ENCODE results near the gene METTL4. TPM values are rescaled to one million over a fixed set of nuclear protein-coding genes. Genes with fewer than 3 reads are reported as not detected.

METTL4 gene
- total and polyA plus RNA-seq, 2 donors (not counting 3 experiments of a cell fraction or from before 2014, with no cell fraction given), result 8.3 to 17.4 TPM

- H3K36me3 ChIP-seq (ENCODE audit: control insufficient read depth in 2 of 2, extremely low read depth in 1 of 2, insufficient read depth in 2 of 2, low read length in 2 of 2), result no peaks in the 10 kb centered on the region
- H2AFZ ChIP-seq (ENCODE audit: low read depth, low read length), result no peak overlapping the region
- H3K9me3 ChIP-seq (replicated peaks; ENCODE audit: control insufficient read depth, insufficient read depth, low read length), result no peaks in the 10 kb centered on the region
- no peak overlapping the region for H3K4me2 ChIP-seq (ENCODE audit: insufficient read depth, low read length)
- no peak overlapping the region for H3K27ac ChIP-seq (ENCODE audit: insufficient read depth, low read depth, low read length)
- DNase-seq (ENCODE audit: low read depth, low spot score), result no peak
- no peak overlapping the region for H3K4me3 ChIP-seq (replicated peaks in 1 of 3; ENCODE audit: insufficient read depth in 1 of 3, low read depth in 1 of 3, low read length in 3 of 3)
- CTCF ChIA-PET, result no interaction called here
- no peak overlapping the region for H3K9ac ChIP-seq (replicated peaks; ENCODE audit: extremely low read depth, insufficient read depth, low read length)
- dilution Hi-C loops (cut with MboI; ENCODE audit: extremely low pct_ligation_motif_present, low sequenced_read_pairs), result no loop called here
- H3K79me2 ChIP-seq (ENCODE audit: control insufficient read depth, insufficient read depth, low read length), result no peaks in the 10 kb centered on the region
- TF ChIP-seq GATA2 (IDR thresholded peaks at IDR 0.05; ENCODE audit: insufficient read depth, insufficient read length, low read depth, low read length) (no peak), POLR2A (IDR thresholded peaks at IDR 0.05; ENCODE audit: low read depth, low read length) (no peak), POLR2AphosphoS5 (IDR thresholded peaks at IDR 0.05; ENCODE audit: insufficient read depth, low read depth, low read length) (no peak), JUN (IDR thresholded peaks at IDR 0.05; ENCODE audit: borderline replicate concordance, insufficient read depth, insufficient read length, low read depth) (no peak), EZH2 (IDR thresholded peaks at IDR 0.05; ENCODE audit: borderline replicate concordance, low read depth, low read length, severe bottlenecking) (no peak), FOS (IDR thresholded peaks at IDR 0.05; ENCODE audit: borderline replicate concordance, insufficient read depth, low read length) (no peak)
- POLR2A ChIA-PET, result no interaction called here
- no peaks in the 10 kb centered on the region for H4K20me1 ChIP-seq (replicated peaks; ENCODE audit: control insufficient read depth, extremely low read depth, insufficient read depth, low read length)
- no peaks in the 10 kb centered on the region for H3K27me3 ChIP-seq (ENCODE audit: control insufficient read depth in 2 of 2, insufficient read depth in 2 of 2, low read length in 2 of 2)
- no TSS peak for BruUV-seq (replicated peaks)
- no peak for FAIRE-seq
- H3K4me1 ChIP-seq (ENCODE audit: control insufficient read depth, extremely low read depth, insufficient read depth, low read length), result no peaks in the 10 kb centered on the region
- H3K9me1 ChIP-seq (replicated peaks; ENCODE audit: control insufficient read depth, extremely low read depth, insufficient read depth, low read length), result no peaks in the 10 kb centered on the region
- intact Hi-C loops (cut with micrococcal nuclease), result no loop called here
These were observed 68.9 kb downstream of the METTL4 start for GRCh38 chr18:2502394-2502793.

GRCh38 chr18:2497797-2498196, 73.5 kb downstream of the METTL4 start:
- ChIA-PET POLR2A (no interaction called here), CTCF (no interaction called here)
- no peak overlapping the region for H3K4me3 ChIP-seq (replicated peaks in 1 of 3; ENCODE audit: insufficient read depth in 1 of 3, low read depth in 1 of 3, low read length in 3 of 3)
- BruUV-seq (replicated peaks), result no TSS peak
- FAIRE-seq (no peak), DNase-seq (ENCODE audit: low read depth, low spot score) (no peak)
- H3K9ac ChIP-seq (replicated peaks; ENCODE audit: extremely low read depth, insufficient read depth, low read length), result no peak overlapping the region
- no peaks in the 10 kb centered on the region for H3K4me1 ChIP-seq (ENCODE audit: control insufficient read depth, extremely low read depth, insufficient read depth, low read length)
- H3K27ac ChIP-seq (ENCODE audit: insufficient read depth, low read depth, low read length), result no peak overlapping the region
- H3K4me2 ChIP-seq (ENCODE audit: insufficient read depth, low read length), result no peak overlapping the region
- no peaks in the 10 kb centered on the region for H3K9me1 ChIP-seq (replicated peaks; ENCODE audit: control insufficient read depth, extremely low read depth, insufficient read depth, low read length)
- TF ChIP-seq JUN (IDR thresholded peaks at IDR 0.05; ENCODE audit: borderline replicate concordance, insufficient read depth, insufficient read length, low read depth) (no peak), GATA2 (IDR thresholded peaks at IDR 0.05; ENCODE audit: insufficient read depth, insufficient read length, low read depth, low read length) (no peak), CTCF (IDR thresholded peaks at IDR 0.05; ENCODE audit: extremely low read depth in 1 of 2, insufficient read depth in 1 of 2, low read depth in 1 of 2, low read length in 2 of 2) (no peak), FOS (IDR thresholded peaks at IDR 0.05; ENCODE audit: borderline replicate concordance, insufficient read depth, low read length) (no peak), POLR2A (IDR thresholded peaks at IDR 0.05; ENCODE audit: low read depth, low read length) (no peak), EZH2 (IDR thresholded peaks at IDR 0.05; ENCODE audit: borderline replicate concordance, low read depth, low read length, severe bottlenecking) (no peak), POLR2AphosphoS5 (IDR thresholded peaks at IDR 0.05; ENCODE audit: insufficient read depth, low read depth, low read length) (no peak), MYC (IDR thresholded peaks at IDR 0.05; ENCODE audit: low read depth, low read length) (no peak)
- TF ChIP-seq, protein P1, sequence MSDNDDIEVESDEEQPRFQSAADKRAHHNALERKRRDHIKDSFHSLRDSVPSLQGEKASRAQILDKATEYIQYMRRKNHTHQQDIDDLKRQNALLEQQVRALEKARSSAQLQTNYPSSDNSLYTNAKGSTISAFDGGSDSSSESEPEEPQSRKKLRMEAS (IDR thresholded peaks at IDR 0.05; ENCODE audit: insufficient read depth, insufficient read length), result no peak
- H3K79me2 ChIP-seq (ENCODE audit: control insufficient read depth, insufficient read depth, low read length), result no peaks in the 10 kb centered on the region
- no peaks in the 10 kb centered on the region for H3K27me3 ChIP-seq (ENCODE audit: control insufficient read depth in 2 of 2, insufficient read depth in 2 of 2, low read length in 2 of 2)
- no peak overlapping the region for H2AFZ ChIP-seq (ENCODE audit: low read depth, low read length)
- H3K9me3 ChIP-seq (replicated peaks; ENCODE audit: control insufficient read depth, insufficient read depth, low read length), result no peaks in the 10 kb centered on the region
- no peaks in the 10 kb centered on the region for H4K20me1 ChIP-seq (replicated peaks; ENCODE audit: control insufficient read depth, extremely low read depth, insufficient read depth, low read length)
- dilution Hi-C loops (cut with MboI; ENCODE audit: extremely low pct_ligation_motif_present, low sequenced_read_pairs) (no loop called here), intact Hi-C loops (cut with micrococcal nuclease) (no loop called here)
- H3K36me3 ChIP-seq (ENCODE audit: control insufficient read depth in 2 of 2, extremely low read depth in 1 of 2, insufficient read depth in 2 of 2, low read length in 2 of 2), result no peaks in the 10 kb centered on the region

Data from endothelial cell of umbilical vein (primary cell).